ENCODE data around the gene PSRC1. TPM values are rescaled to one million over a fixed set of nuclear protein-coding genes. Genes with fewer than 3 reads are reported as not detected.
"Not testable (repeated sequence)": the region's sequence is repeated elsewhere in the genome, so short reads cannot be mapped to it uniquely, and the experiment has no call there.

PSRC1 gene
- total RNA-seq, 1 experiment from 2014 or later, result 39.4 TPM

DNA sequence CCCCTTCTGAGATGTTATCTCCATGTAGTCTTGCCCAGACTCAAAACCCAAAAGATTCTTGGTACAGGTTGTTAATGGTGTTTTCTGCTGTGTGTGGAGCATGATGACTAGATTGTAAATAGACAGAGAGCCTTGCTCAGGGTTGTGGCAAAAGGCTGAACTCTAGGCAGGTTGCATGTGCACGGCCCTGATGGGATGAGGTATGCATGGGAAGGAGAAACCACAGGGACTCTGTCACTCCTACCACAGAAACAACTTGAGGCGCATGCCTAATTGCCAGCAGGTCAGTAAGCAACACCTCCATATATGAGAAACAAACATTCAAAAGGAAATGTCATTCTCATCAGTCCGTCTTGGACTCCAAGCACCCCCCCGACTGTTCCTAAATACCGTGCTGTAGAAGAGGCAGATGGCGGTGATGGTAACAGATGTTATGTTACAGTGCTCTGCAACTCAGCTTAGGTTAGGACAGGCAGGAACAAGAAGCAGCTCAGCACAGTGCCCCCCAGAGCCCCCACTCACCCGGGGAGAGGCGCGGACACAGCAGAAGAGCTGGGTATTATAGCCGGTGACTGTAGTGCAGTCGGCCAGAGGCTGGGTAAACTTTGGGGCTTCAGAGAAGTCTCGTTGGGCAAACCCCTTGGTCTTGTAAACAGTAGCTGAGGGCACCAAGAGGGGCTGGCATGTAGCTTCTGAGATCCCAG, 12.9 kb upstream of the PSRC1 start:
- DNase-seq (ENCODE audit: low spot score), result no peak

DNA sequence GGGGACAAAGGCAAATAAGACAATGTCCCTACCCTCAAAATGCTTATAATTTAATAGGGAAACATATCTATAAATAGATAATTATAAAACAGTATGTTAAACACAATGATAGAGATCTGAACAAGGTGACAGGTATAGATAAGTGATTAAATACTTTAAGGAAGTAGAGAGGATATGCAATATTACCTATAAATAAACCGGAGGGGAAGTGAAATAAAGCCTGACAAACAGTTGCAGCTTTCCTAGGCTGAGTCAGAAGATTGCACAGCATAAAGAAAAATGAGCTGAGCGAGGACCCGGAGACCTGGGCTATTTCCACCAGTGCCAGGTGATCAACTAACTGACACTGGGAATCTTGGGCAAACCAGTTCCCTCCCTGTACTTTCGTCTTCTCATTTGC, 11.5 kb upstream of the PSRC1 start:
- no peak for DNase-seq (ENCODE audit: low spot score)

DNA sequence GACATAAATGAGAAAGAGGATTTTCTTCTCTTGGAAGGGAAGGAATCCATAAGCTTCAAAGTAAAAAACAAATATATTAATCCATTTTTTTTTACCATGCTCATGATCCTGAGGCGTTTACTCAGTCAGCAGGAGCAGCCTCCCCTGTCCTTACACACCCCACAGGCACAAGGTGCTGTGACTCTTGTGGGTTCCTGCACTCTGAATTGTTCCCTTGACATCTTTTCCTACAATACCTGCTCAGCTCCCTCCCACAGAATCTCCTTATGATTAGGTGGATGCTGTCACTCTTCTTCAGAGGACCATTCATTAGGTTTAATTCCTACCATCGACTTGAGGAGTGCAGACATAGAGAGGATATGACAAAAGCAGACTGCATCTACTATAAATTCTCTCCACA, 10.1 kb upstream of the PSRC1 start:
- no peak for DNase-seq (ENCODE audit: low spot score)

DNA sequence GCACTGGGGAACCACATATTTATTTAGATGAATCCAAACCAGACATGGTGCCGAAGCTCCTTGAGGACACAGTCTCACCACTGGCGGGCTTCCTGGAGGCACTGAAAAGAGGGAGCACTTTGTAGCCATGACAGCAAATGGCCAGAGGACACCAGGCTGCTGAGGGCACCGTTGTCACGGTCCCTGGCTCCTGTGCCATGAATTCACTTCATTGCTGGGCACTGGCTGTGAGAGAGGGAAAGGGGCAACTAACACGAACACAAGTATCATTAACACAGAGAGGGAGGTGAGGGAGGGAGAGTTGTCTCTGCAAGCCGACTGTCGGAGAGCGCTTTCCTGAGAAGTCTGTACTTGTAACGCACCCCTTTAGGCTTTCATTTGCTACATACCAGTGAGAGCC, 9.4 kb upstream of the PSRC1 start:
- no peak for DNase-seq (ENCODE audit: low spot score)

DNA sequence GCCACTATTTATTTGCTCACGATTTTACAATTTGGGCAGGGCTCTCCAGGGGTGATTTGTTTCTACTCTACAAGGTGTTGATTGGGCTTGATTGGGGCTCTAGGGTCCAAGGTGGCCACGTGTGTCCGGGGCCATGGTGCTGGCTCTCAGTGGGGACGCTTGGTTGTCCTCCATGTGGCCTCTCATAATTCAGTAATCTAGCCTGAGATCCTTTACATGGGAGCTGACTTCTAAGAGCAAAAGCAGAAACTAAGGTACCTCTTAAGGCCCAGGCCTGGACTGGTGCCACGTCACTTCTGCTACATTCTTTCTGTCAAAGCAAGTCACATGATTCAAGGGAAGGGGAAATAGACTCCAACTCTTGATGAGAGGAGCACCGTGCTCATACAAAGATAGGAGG, 8.1 kb upstream of the PSRC1 start:
- no peak for DNase-seq (ENCODE audit: low spot score)

DNA sequence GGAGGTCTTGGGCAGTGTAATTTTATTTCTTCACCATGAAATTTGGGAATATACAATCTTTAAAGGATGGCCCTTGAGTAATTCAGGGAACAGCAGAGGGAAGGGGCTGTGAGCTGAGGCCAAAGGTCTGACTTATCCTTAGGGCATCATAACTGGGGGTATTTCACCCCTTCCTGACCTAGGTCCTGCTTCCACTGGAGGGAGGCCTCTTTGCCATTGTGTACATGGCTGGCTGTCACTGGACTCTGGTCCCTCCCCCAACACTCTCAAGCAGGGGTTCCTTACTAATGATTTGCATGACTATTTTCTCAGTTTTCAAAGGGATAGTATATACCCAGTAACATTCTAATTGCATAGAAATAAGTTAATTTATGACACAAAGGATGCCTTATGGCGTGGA, 7.2 kb upstream of the PSRC1 start:
- DNase-seq (ENCODE audit: low spot score), result no peak

DNA sequence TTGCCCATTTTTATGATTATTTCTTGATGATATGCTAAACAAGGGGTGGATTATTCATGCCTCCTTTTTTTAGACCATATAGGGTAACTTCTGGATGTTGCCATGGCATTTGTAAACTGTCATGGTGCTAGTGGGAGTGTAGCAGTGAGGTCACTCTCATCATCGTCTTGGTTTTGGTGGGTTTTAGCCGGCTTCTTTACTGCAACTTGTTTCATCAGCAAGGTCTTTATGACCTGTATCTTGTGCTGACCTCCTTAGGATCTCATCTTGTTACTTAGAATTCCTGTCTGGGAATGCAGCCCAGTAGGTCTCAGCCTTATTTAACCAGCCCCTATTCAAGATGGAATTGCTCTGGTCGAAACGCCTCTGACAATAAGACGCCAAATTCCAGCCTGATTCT, 3.8 kb upstream of the PSRC1 start:
- DNase-seq (ENCODE audit: low spot score), result not testable (repeated sequence)

DNA sequence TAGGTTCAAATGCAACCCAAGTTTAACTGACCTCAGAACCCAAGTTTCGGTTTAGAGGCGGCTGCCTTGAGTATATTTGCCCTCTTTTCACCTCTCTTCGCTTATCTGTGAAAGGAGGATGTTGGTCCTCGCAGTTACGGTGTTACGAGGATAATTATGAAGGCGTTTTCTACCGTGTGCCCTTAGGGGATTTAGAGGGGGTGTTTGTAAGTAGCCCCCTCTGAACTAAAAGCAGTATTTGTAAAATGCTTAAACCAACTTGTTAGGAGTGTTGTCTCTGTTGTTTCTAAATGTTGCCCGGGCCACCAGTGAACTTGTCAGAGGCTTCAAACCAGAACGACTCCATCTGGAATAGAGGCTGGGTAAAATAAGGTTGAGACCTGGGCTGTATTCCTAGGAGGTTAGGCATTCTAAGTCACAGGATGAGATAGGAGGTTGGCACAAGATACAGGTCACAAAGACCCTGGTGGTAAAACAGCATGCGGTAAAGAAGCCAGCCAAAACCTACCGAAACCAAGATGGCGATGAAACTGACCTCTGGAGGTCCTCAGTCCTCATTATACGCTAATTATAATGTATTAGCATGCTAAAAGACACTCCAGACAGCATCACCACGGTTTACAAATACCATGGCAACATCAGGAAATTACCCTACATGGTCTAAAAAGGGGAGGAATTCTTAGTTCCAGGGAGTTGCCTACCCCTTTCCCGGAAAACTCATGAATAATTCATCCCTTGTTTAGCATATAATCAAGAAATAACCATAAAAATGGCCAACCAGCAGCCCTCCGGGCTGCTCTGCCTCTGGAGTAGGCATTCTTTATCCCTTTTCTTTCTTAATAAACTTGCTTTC, 1.0 kb upstream of the PSRC1 start:
- no peak for DNase-seq (ENCODE audit: low spot score)

DNA sequence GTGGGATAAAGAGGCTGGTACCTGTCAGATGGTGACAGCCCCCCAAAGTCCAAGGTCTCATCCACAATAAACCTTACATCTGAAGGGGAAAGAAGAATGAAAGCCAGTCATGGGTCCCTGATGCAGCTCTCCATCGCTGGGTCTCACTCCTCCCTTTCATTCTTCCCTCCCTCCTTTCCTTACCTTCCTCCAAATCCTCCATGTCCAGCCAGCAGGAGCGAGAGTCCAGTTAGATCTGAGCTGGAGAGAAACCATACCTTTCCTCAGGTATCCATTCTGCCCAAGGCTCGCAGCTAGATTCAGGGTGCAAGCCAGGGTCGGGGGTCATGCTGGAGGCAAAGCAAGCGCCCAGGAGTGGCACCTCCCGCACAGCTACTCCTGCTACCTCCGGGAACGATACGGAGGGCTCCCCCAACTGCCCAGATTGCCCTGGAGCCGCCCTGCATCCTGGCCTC, 421 bp downstream of the PSRC1 start:
- no peak for DNase-seq (ENCODE audit: low spot score)

DNA sequence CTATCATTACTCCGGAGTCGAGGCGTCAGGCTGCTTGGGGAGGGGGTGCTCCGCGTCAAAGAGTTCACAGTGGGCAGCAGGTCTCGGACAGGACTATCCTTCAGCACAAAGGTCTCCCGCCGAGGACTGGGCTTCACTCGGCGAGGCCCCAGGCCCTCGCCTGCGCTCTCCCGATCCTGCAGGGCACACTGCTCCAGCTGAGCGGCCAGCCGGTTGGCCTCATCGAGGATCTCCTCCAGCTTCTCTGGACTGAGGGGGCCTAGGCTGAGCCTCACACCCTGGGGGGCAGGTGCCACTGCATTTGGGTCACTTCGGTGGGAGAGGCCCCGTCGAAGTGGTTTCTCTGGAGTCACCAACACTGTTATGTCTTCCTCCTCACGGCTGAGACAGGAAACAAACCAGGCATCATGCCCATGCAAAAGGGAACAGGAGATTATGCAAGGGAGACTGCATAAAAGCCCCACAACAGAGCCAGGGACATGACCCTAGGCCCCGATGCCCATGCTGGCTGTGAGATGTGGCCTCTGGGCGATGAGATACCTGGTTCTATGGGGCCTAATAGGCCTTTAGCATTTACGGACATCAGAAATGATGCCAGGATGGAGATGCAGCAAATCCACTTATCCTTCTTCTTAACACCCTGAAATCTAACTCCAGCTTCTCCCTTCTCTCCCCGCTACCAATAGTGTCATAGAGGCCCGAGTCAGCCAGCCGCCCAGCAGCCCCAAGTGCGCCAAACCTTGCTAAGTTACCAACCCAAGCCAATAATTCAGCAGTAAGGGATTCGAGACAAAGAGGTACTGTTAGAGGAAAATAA, 1.1 kb downstream of the PSRC1 start:
- no peak for DNase-seq (ENCODE audit: low spot score)

DNA sequence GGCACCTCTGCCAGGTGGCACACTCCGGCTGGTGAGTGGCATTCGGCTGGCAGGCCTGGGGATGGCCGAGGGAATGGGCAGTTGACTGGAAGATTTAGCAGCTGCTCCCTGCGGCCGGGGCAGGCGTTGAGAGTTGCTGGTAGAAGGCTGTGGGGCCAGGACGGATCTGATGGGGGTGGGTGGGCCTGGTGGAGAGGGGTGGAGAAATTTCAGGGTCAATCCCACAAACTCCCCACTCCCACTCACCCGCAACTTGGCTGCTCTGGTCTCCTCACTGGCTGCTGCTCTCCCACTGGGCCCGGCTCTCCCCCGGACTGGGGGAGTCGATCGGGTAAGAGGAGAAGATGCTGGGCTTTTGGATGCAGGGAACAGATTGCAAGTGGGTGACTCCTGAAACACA, 2.1 kb downstream of the PSRC1 start:
- DNase-seq (ENCODE audit: low spot score), result no peak

DNA sequence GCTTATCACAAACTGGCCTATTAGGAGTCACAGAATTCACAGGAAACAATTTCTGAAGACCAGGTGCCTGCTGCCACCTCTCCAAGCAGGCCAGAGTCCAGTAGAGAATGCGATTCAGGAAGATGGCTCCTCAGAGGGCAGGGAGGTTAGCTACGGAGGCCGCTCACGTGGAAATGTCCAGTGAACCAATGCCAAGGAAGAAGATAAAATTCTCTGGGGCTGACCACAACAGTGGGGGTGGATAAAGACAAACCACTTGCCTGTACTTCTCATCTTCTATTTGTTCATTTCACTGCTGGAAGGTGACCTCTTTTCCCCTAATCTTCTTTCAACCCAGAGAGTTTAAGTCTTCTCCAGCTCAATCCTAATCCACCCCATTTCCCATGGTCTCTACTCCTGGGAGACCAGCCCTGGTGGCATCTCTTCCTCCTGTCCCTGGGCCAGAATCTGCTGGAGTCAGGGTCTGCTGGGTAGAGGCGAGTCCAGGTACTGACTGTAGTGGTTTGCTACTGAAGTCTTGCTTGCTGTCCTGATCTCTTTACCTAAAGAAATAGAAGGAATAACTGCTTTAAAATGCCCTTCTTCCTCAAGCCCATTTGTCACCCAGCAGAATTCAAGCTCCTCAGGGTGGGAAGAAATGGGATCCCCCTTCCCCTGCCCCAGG, 3.2 kb downstream of the PSRC1 start:
- DNase-seq (ENCODE audit: low spot score), result no peak

DNA sequence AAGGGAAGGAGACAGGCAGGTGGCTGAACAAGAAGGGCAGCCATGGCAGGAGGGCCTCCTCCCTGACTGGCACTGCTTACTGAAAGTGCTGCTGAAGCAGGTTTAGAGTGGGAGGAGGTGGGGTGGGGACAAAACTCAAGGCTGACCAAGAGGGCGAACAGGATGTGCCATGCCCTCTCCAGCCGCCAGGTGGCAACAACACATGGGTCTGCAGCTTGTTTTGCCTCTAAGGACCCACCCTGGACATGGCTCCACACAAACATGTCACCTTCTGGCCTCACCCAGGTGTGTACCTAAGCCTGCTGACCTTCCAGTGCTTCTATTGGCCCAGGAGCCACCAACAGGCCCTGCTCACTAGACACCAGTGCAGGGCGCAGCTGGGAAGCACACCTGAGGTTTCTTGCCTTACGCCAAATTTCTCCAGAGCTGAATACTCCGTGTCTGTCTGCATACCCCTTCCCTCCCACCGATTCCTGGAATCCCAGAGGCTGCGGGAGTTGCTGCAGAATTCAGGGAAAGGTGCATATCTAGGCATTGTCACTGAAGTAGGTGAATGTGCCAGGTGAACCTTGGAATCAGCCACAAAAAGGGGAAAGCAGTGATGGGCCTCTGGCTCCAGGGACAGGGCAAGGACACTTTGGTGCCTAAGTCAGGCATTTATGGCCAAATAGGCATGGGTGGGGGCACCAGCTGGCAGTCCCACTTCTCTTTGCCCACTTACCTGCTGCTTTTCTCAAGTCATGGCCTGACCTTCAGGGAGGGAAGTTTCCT, 5.3 kb downstream of the PSRC1 start:
- peak; percentile 71 for DNase-seq (ENCODE audit: low spot score)

DNA sequence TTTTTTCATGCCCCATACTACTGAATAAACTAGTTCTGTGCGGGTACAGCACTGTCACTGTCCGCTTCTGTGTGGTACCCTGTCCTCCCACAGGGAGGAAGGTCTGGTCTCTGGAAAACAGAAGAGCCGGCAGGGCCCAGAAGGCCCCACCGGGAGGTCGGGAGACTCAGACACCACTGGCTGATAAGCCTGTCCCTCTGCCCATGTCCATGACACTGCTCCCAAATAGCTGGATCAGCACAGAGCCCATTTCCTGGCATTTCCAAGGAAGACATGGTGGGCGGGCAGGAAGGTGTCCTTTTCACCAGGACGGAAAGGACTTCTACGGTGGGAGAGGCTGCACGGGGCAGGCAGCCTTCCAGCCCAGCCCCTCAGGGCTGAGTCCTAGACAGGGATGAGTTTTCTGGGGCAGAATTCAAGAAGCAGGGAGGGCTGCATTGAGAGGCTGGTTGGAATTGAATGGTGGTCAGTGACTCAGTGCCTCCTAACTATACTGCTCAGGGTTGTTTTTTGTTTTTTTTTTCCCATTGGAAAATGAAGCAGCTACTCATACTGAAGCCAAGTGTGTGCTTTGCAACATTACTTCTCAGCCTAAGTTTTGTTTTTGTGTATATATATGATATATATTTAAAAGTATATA, 7.1 kb downstream of the PSRC1 start:
- DNase-seq (ENCODE audit: low spot score), result no peak

DNA sequence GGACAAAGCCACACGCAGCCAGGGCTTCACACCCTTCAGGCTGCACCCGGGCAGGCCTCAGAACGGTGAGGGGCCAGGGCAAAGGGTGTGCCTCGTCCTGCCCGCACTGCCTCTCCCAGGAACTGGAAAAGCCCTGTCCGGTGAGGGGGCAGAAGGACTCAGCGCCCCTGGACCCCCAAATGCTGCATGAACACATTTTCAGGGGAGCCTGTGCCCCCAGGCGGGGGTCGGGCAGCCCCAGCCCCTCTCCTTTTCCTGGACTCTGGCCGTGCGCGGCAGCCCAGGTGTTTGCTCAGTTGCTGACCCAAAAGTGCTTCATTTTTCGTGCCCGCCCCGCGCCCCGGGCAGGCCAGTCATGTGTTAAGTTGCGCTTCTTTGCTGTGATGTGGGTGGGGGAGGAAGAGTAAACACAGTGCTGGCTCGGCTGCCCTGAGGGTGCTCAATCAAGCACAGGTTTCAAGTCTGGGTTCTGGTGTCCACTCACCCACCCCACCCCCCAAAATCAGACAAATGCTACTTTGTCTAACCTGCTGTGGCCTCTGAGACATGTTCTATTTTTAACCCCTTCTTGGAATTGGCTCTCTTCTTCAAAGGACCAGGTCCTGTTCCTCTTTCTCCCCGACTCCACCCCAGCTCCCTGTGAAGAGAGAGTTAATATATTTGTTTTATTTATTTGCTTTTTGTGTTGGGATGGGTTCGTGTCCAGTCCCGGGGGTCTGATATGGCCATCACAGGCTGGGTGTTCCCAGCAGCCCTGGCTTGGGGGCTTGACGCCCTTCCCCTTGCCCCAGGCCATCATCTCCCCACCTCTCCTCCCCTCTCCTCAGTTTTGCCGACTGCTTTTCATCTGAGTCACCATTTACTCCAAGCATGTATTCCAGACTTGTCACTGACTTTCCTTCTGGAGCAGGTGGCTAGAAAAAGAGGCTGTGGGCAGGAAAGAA, 8.1 kb downstream of the PSRC1 start:
- DNase-seq (ENCODE audit: low spot score), result peak; percentile 86

DNA sequence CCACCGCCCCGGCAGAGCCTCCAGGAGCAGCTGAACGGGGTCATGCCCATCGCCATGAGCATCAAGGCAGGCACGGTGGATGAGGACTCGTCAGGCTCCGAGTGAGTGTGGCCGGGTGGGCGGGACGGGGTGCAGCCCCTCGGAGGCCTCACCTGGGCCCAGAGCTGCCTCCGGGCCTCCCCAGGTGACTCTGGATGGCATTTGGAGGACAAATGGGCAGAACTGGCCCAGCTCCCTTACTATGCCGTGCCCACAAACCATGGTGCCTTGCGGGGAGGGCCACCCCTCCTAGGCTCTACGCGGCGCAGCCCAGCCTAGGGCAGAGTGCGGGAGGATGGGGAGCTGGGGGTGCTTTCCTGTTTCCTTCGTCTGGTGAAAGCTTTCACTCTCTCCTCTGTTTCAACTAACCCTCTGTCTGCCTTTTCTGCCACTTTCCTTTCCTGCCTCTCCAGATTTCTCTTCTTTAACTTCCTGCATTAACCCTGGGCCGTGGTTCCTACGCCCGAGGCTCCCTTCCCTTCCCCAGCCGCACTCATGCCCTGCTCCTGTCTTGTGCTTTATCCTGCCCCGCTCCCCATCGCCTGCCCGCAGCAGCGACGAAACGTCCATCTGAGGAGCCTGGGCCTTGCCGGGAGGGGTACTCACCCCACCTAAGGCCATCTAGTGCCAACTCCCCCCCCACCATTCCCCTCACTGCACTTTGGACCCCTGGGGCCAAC, 9.2 kb downstream of the PSRC1 start:
- DNase-seq (ENCODE audit: low spot score), result no peak

DNA sequence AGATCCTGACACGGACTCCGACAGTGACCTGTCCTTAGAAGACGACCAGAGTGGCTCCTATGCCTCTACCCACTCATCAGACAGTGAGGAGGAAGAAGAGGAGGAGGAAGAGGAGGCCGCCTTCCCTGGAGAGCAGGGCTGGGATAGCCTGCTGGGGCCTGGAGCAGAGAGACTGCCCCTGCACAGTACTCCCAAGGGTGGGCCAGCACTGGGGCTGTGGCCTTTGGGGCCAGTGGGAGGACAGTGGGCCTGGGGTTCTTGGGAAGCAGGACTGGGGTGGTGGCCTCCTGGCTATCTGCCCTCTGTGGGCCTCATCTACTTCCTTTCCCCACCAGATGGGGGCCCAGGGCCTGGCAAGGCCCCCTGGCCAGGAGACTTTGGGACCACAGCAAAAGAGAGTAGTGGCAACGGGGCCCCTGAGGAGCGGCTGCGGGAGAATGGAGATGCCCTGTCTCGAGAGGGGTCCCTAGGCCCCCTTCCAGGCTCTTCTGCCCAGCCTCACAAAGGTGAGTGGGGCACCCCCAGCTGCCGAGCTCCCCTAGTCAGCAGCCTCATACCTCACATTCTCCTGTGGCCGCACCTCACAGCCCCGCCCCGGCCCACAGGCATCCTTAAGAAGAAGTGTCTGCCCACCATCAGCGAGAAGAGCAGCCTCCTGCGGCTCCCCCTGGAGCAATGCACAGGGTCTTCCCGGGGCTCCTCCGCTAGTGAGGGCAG, 10.0 kb downstream of the PSRC1 start:
- no peak for DNase-seq (ENCODE audit: low spot score)
